Right lung (tissue), 5 donors: Measurements from ENCODE around the gene GDF3. TPM values are rescaled to one million over a fixed set of nuclear protein-coding genes. Genes with fewer than 3 reads are reported as not detected.
"Not testable (repeated sequence)": the region's sequence is repeated elsewhere in the genome, so short reads cannot be mapped to it uniquely, and the experiment has no call there.

Experiments used
- DNase-seq, 2 donors: peaks; one replicate each; pipeline ENCODE4 v3.0.0-alpha.2; 2013
- polyA plus RNA-seq, 5 donors: library from polyadenylated mRNA; unstranded; fragments of 120-200 nt; gene quantifications; one replicate each; pipeline versions ENCODE4 v1.2.1 to v1.2.3, GENCODE V29; 2013; ENCODE audit warnings: inconsistent platforms in 1 of 5, low replicate concordance in 1 of 5; ENCODE audit not compliant: insufficient read length in 5 of 5, insufficient read depth in 1 of 5

Gene GDF3
- polyA plus RNA-seq, 5 donors, result 0.12 TPM; not detected in 4

- no peak for DNase-seq
Measured at GRCh38 chr12:7667125-7667524, 28.4 kb downstream of the GDF3 start.

DNA sequence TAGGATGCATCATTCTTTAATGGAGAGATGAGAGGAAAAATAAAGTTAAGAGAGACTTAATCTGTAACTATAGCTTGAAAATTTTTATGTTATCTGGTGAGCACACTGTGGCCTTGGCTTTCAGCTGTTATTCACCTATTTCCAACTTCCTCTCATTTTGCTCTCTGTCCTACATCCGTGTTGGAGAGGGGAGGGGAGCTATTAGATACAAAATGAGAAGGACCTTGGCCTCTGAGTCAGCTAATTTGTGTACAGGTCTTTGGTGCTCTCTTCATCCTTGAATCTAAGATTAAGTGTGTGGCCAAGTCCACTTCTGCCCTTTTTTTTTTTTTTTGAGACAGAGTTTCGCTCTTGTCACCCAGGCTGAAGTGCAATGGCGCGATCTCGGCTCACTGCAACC lies 29.0 kb downstream of the GDF3 start:
- DNase-seq, result no peak

GRCh38 chr12:7661741-7662140 lies 33.8 kb downstream of the GDF3 start:
- DNase-seq, result no peak

DNA sequence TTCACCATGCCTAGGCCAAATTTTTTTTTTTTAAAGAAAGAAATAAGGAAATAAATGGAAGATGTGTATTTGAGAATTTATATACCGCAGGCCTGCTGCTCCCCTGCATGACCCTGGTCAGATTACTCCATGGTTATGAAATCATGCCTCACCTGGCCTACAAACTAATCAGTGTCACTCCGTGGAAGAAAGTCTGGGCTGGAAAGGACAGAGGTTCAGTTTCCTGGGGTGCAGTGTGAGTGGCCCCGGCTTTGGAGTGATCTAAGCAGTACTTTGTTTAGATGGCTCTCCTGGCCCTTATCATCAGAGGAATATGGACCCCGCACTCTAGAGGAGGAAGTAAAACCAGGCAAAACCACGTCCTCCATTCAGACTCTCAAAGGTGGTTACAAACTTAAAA lies 39.5 kb downstream of the GDF3 start:
- no peak for DNase-seq

- DNase-seq, result no peak
Measured at GRCh38 chr12:7650091-7650490, 45.5 kb downstream of the GDF3 start.

DNA sequence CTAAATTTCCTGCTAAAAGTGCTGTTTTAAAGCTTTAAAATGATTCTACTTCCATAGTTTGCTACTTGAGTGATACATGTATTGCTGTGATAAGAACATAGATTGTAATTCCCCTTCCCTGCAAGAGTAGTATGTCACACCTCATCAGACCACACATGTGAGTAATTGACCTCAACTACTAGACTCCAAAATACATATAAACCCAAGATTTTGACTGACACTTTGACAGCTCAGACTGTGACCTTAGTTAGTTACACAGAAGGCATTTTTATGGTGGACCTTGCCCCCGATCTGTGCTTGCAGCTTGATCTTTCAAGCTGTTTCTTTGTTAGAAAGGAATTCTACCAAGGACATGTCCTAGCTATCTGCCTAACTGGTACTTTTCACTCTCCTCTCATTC lies 48.5 kb downstream of the GDF3 start:
- no peak for DNase-seq

- no peak for DNase-seq
Measured at GRCh38 chr12:7646178-7646475, 49.4 kb downstream of the GDF3 start.

- DNase-seq, result peak in 1 of 2 donors; percentile 10
Measured at GRCh38 chr12:7645395-7646177, 50.0 kb downstream of the GDF3 start.

DNA sequence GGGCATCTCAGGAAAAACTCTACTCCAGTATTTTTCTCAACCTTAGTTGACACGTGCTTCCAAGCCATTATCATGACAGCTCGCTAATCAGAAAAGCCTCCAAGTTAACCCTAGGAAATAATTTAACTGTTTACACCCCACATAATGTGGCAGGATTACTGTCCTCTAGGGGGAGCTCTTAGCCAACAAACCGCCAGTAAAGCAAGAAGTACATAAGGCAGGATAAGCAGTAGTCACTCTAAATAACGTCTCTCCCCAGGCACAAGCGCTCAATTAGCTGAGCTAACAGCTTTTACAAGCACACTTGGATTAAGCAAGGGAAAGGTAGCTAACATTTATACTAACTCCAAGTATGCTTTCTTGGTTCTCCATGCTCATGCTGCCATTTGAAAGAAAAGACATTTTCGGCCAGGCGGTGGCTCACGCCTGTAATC lies 52.7 kb downstream of the GDF3 start:
- DNase-seq, result no peak

DNA sequence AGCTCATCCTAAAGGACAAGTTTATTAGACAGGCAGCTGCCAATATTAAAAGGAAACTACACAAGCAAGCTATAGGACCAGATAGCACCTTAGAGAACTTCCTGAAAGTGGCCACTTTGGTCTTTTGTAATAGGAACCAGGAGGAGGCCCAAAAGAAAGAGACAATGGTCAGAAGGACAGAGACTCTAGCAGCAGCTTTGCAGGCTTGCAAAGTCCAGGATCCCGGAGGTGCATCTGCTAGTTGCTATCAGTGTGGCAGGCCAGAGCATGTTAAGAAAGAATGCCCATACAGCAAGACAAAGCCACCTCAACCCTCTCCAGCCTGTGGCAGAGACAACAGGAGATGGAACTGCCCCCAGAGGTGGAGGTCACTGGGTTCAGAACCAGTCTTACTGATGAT lies 53.3 kb downstream of the GDF3 start:
- DNase-seq, result no peak

DNA sequence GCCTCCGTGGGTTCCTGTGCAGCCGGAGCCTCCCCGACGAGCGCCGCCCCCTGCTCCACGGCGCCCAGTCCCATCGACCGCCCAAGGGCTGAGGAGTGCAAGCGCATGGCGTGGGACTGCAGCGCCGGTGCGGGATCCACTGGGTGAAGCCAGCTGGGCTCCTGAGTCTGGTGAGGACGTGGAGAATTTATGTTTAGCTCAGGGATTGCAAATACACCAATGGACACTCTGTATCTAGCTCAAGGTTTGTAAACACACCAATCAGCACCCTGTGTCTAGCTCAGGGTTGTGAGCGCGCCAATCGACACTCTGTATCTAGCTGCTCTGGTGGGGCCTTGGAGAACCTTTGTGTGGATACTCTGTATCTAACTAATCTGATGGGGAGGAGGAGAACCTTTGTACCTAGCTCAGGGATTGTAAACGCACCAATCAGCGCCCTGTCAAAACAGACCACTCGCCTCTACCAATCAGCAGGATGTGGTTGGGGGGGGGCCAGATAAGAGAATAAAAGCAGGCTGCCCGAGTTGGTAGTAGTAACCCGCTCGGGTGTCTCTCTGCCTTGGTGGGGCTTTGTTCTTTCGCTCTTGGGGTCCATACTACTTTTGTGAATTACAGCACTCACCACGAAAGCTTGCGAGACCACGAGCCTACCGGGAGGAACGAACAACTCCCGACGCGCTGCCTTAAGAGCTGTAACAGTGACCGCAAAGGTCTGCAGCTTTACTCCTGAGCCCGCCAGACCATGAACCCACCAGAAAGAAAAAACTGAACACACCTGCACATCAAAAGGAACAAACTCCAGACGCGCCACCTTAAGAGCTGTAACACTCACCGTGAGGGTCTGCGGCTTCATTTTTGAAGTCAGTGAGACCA lies 55.2 kb downstream of the GDF3 start:
- DNase-seq, result not testable (repeated sequence)

Other genes with a start within 250 kb of the GDF3 start
- gene CD163, start 192.0 kb downstream of the GDF3 start, polyA plus RNA-seq, result 10 to 100 TPM; 13.0 to 18.2 (median 14.8) TPM
- not detected for gene APOBEC1, start 29.9 kb downstream of the GDF3 start, polyA plus RNA-seq
- gene DPPA3, start 15.7 kb upstream of the GDF3 start, polyA plus RNA-seq, result not detected
- gene CLEC4C, start 51.6 kb upstream of the GDF3 start, polyA plus RNA-seq, result under 1 TPM in 4 of 5 donors, not detected in 1; 0.18 to 0.31 (median 0.18) TPM
- not detected for gene NANOGNB, start 69.4 kb upstream of the GDF3 start, polyA plus RNA-seq
- under 1 TPM; 0.16 to 0.53 (median 0.18) TPM for gene NANOG, start 93.6 kb upstream of the GDF3 start, polyA plus RNA-seq
- under 1 TPM; 0.16 to 0.85 (median 0.60) TPM for gene SLC2A14, start 177.1 kb upstream of the GDF3 start, polyA plus RNA-seq
- gene SLC2A3, start 240.4 kb upstream of the GDF3 start, polyA plus RNA-seq, result 10 to 100 TPM; 21.1 to 43.8 (median 37.1) TPM